Pons (tissue), 1 donor: ENCODE measurements around the gene FER.
"Not testable (repeated sequence)": the region's sequence is repeated elsewhere in the genome, so short reads cannot be mapped to it uniquely, and the experiment has no call there.

ENCODE experiments used
- DNase-seq: peaks from one replicate; pipeline ENCODE4 v3.0.0-alpha.2; 2016; ENCODE audit warnings: low spot score

Gene FER

DNA sequence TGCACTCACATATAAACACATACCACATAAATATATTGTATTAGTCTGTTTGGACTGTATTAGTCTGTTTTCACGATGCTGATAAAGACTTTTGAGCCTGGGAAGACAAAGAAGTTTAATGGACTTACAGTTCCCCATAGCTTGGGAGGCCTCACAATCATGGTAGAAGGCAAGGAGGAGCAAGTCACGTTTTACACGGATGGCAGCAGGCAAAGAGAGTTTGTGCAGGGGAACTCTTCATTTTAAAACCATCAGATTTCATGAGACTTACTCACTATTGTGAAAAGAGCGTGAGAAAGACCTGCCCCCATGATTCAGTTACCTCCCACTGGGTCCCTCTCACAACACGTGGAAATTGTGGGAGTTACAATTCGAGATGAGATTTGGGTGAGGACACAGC, 133.4 kb downstream of the FER start:
- no peak for DNase-seq

DNA sequence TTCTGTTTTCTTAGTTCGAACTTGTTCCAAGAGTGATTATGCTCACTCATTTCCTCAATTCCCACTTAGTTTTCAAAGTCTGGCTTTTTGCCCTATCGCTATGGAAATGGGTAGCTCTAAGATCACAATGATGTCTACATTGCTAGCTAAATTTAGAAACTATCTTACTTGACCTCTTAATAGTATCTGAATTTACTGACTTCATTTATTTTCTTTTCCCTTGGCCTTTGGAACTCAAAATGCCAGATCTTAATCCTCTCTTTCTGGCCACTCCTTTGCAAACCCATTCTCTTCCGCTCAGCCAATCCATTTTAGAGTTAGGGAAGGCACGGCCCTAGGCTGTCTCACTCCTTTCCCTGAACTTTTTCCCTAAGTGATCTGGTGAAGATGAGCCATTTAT, 137.0 kb downstream of the FER start:
- no peak for DNase-seq

DNA sequence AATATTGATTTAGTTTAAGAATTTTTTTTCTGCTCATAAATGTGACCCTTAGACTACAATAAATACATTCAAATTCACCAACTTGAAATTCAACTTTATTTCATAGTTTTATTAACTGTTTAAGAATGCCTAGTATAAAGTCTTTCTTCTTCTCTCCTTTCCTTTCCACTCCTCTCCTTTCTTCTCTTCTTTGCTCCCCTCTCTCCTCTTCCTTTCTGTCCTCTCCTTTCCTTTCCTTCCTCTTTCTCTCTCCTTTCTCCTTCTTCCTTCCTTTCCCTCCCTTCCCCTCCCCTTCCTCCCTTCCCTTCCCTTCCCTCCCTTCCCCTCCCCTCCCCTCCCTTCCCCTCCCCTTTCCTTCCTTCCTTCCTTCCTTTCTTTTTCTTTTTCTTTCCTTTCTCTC, 150.6 kb downstream of the FER start:
- DNase-seq, result no peak

DNA sequence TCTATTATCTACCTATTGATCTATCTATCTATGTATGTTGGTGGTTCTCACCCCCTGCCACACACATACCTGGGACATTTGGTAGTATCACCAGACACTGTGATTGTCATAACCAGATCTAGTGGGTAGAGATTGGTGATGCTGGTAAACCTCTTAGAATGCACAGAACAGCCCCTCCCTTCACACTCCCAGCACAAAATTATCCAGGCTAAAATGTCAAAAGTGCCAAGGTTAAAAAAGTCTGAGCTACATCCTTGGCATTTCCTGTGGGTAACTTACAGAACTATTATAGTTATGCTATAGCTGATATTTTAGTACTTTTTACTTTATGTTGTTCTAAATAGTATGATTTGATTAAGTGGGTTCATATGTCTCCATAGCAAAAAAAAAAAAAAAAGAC, 151.0 kb downstream of the FER start:
- no peak for DNase-seq

DNA sequence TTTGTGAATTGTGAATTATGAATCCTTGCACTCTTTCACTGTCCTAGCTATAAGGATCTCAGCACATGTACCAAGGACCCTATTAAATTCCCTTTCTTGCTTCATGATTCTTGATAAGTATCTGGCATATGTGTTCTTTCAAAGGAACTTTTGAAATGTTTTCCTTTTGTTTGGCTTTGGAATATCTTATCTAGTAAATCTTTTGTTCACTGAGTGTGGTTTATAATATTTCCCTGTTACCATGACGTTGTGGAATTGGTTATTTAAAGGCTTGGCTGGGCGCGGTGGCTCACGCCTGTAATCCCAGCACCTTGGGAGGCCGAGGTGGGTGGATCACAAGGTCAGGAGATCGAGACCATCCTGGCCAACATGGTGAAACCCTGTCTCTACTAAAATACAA, 151.5 kb downstream of the FER start:
- not testable (repeated sequence) for DNase-seq

DNA sequence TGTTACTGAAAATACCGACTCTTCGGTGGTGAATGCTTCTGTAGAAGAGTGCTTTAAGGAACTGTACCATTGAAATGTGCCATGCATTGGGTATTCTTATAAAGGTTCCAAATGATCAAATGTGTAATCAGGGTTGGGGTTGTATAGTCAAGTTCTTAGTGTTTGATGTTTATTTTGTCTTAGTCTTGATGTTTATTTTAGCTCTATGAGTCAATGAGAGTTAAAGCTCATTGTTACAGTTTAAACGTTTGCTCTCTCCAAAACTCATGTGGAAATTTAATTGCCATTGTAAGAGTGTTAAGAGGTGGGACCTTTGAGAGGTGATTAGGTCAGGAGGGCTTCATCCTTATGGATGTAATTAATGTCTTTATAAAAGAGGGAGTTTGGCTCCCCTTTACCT, 153.0 kb downstream of the FER start:
- no peak for DNase-seq

DNA sequence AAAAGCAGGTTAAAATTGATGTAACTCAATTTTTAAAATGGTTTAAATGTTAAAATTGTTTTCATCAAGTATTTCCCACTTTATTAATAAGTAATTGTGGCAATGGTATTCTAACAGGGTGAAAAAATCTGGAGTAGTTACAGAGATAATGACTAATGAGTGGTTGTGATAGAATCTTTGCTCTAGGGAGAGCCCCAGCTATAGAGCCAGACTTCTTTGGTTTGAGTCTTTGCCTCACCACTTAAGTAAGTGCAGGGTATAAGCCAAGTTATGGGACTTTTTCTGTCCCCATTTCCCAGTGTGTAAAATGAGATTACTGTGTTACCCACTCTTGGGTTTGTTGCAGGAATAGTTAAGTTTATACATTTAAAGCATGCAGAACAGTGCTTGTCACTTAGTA, 158.1 kb downstream of the FER start:
- no peak for DNase-seq

DNA sequence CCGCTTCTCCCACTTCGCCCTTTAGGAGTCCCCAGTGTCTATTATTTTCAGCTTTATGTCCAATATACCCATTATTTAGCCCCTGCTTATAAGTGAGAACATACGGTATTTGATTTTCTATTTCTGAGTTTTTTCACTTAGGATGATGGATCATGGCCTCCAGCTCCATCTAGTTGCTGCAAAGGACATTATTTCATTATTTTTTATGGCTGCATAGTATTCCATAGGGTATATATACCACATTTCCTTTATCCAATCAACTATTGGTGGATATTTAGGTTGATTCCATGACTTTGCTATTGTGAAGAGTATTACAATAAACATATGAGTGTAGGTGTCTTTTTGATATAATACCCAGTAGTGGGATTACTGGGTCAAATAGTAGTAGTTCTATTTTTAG, 162.9 kb downstream of the FER start:
- DNase-seq, result no peak

DNA sequence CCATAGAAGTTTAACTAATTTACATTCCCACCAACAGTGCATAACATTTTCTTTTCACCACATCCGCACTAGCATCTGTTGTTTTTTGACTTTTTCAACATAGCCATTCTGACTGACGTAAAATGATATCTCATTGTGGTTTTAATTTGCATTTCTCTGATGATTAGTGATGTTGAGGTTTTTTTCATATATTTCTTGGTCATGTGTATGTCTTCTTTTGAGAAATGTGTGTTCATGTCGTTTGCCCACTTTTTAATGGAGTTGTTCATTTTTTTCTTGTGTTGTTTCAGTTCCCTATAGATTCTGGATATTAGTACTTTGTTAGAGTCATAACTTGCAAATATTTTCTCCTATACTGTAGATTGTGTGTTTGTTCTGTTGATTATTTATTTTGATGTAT, 163.4 kb downstream of the FER start:
- no peak for DNase-seq

DNA sequence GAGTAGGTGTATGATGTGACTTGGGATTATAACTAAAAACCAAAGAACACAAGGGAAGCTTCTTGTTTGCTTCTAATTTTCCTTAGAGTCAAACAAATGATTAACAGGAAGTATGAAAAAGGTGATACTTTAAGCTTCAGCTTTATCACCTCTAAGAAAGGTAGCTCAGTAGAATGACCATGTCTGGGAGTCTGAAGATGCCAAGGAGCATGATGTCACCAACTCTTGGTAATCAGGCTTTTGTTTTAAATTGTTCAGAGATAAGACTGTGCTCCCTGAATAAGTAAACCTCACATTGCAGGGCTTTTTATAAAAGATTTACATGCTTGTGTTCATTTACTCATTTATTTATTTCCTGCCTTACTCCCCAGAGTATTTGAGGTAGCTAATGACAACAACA, 169.9 kb downstream of the FER start:
- no peak for DNase-seq

DNA sequence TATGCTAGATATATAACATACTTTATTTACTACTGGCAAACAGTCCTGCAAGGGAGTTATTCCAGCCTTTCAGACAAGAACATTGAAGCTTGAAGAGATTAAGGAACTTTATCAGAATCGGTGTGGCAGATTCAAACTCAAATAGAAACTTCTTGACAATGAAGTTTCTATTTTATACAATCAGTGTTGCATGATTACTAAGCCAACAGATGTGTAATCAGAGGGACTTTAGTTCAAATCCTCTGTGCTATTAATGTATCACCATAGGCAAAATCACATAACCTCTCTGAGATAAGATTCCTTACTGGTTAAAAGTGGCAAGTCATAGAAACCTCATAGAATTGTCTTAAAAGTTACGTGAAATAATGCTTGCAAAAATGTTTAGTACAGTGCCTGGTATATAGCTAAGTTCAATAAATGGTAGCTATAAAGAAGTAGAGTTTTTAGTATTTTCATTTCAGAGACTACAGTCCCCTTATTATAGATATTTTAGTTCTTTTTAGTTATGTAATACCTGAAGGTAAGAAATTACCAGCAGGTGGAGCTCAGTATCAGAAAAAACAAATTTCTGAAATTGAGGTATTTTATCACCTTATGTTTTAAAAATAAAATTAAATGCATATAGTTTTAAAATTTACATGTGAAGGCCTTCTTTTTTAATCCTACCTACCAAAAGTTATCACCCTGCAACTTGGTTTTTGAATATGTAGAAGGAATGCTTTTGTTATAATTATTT, 172.1 kb downstream of the FER start:
- no peak for DNase-seq

DNA sequence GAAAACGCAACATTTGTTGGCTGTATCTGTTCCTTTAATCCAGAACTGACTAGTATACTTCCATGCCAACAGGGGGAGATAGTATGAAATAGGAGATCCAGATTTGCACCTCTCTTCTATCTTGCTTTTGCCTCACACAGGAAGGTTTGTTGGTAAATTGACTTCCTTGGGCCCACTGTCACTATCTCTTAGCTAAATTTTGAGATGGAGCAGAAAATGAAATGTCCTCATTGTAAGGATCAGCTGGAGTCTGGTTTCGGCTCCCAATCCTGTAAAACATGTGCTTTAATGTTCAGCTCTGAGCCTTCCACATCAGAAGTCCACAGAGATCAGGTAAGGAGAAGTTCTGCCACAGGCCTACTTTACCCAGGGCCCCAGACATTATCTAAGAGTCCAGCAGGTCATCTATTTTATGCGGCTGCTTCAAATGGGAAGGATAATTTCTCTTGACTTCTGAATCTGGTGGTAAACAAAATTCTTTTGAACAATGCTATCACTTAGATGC, 176.8 kb downstream of the FER start:
- no peak for DNase-seq

DNA sequence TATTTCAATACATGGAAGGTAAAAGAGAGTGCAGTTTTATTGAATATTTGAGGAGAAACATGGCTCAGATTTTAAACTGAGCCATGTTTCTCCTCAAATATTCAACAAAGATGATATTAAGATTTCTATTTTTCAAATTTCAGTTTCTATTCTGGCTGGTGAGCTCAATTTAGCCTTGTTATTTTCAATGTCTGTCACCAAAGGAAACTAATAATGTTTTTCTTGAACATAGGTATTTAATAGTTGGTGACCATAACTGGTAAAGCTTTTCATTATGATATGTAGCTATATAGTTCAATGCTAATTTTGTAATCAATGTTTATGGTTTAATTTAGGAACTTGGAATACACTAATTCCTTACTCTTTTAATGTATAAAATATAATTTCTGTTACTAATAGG, 177.4 kb downstream of the FER start:
- no peak for DNase-seq

DNA sequence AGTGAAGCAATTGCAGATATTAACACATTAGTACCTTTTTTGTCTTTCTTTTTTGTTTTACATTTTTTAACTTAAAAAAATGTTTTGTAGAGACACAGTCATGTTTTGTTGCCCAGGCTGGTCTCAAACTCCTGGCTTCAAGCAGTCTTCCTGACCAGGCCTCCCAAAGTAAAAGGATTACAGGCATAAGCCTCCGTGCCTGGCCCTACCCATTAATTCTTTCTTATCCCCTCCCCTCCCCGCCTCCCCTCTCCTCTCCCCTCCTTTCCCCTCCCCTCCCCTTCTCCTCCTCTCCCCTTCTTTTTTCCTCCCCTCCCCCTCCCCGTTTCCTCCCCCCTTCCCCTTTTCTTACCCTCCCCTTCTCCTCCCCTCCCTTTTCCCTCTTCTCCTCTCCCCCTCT, 182.4 kb downstream of the FER start:
- no peak for DNase-seq

DNA sequence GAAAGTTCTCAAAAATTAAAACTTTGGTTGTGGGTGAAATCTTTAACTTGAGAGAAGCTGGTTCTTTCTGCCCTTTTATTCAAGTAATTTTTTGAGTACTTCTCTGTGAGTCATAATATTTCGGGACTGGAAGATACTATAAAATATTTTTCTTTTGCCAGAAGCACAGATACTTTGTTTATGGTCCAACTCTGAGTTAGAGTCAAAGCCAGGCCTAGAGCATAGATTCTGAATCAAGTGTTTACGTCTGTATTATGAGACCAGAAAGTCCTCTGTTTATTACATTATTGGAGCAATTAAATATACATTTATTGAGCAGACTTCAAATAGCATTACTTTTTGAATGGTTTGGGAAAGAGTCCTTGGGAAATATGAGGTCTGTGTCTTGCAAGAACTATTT, 187.9 kb downstream of the FER start:
- no peak for DNase-seq

DNA sequence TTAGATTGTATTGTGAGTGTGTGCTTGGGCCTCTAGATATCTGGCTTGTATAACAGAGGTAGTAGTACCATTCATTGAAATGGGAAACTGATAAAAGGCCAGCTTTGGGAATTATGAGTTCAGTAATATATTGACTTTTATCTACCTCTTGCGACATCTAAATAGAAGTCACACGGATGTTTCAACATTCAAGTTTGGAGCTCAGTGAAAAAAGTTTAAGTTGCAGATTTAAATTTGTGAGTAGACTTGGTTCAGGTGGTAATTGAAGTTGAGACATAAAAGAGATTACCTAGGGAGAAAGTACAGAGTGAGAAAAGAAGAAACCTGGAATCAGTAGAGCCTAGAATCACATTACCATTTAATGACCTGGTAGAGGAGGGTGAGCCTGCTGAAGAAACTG, 189.5 kb downstream of the FER start:
- DNase-seq, result no peak

DNA sequence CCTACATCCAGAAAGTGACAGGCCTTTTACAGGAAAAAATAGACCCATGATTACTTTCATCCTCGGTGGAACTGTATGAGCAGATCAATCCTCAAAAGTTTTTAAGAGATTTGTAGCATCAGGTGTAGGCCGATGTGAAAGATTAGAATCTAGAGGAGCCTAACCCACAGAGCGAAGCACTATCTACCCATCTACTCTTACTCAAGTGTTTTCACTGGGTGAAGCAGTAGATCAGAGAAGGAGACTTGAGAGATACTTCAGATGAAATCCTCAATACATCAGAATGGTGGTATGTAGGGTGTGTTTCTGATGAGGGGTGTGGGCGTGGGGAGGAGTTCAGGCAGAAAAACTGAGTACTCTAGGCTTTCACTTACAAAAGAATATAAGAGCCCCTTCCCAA, 192.8 kb downstream of the FER start:
- no peak for DNase-seq

DNA sequence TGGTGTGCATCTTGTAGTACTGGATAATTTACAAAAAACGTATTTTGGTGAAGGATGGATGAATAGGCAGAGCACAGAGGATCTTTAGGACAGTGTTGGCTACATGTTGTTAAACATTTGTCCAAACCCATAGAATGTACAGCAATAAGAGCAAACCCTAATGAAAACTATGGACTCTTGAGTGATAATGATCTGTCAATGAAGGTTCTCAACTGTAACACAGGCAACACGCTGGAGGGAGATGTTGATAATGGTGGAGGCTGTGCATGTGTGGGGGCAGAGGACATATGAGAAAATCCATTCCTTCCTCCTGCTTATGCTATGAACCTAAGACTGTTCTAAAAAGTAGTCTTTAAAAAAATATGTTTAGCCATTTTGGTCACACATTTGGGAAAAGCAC, 194.0 kb downstream of the FER start:
- DNase-seq, result no peak

DNA sequence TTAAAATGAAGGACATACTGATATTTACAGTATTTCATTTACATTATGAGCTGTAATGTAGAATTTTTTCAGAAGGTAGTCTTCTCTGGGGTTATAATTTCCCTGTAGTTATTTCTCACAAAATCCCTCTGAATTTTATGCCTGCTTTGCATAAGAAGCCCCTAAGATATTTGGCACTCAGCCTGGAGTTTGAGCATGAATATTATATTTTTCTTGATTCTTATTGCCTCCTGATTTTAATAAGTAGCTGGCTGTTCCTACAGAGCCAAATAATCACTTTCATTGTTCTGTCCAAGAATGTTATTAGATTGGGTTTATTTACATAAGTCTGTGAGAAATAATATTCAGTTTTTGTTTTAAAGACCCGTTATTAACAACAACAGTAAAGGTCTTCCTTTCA, 195.0 kb downstream of the FER start:
- no peak for DNase-seq

DNA sequence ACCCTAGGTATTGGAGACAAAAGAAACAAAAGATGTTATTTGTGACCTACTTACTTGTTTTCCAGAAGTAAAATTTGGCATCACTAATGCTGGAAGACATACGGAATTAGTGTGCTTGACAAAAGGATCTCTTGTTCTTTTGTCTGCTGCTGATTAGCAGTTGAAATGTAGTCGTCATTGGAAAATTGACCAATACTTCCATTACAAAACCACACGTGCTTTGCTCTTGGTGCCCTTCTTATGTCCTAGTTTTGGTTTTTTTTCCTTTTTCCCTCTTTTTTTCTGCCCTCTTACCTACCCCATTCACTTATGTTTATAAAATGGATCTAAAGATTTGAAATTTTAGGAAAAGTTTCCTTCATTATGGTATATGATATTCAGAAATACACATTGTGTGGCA, 197.4 kb downstream of the FER start:
- no peak for DNase-seq

DNA sequence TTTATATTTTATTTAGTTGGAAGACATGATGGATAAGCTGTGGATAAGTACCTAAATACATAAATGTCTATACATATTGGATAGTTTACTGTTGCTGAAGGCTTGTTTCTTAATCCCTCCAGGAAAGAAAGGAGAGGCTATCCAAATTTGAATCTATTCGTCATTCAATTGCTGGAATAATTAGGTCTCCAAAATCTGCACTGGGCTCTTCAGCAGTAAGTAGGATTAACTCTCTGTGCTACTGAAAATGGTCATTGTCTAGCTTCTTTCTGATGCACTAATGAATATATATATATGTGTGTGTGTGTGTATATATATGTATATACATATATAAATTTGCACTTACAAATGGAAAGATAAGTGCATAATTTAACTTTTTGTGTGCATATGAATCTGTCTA, 198.3 kb downstream of the FER start:
- no peak for DNase-seq

DNA sequence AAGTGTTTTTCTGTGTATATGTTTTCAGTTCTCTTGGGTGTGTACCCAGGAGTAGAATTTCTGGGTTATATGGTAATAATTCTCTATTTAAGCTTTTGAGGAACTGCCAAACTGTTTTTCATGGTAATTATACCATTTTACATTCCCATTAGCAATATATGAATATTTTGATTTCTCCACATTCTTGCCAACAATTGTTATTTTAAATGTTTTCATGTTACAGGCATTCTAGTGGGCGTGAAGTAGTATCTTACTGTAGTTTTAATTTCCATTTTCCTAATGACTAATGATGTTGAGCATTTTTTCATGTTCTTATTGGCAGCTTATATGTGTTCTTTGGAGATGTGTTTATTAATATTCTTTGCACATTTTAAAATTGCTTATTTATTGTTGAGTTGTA, 199.5 kb downstream of the FER start:
- DNase-seq, result no peak

DNA sequence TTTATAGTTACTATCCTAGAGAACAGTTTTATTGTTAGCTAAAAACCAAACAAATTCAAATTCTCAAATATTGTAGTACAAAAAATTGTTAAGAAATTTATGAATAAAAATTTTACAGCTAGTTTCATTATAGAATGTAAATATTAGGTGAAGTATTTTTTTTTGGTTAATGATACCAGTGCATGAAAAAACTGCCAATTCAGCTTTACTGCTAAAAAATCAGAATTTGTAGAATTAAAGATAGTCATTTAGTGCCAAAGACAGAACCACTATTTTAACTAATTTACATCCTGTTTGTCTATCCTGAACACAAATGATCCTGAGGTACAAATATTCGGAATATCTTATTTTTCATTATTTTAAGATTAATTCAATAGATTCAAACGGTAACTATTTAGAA, 202.6 kb downstream of the FER start:
- DNase-seq, result no peak

DNA sequence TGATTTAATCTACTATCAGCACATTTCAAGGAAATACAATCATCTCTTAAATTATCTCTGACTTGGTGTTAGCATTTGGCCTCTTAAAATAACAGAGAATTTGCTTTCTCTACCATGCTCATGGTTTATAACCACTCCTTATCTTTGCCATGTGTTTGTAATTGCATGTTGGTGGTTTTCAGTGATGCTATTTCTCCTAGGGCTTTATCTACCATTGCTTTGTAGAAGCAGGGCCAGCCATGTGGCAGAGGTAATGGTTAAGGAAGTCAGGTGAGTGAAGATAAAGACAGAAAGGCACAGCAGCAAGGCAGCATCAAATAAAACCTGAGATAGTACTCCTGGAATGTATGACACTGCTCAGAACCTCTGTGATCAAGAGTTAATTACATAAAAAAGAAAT, 206.2 kb downstream of the FER start:
- no peak for DNase-seq

DNA sequence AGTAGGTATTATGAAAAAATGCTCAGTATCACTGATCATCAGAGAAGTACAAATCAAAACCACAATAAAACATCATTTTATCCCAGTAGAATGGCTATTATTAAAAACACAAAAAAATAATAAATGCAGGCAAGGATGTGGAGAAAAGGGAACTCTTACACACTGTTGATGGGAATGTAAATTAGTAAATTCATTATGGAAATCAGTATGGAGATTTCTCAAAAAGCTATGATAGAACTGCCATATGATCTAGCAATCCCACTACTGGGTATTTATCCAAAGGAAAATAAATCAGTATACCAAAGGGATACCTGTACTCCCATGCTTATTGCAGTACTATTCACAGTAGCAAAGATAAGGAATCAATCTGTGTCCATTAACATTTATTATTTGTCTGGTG, 209.6 kb downstream of the FER start:
- no peak for DNase-seq
